ENCODE measurements around the gene USH1C. TPM values are rescaled to one million over a fixed set of nuclear protein-coding genes. Genes with fewer than 3 reads are reported as not detected.

USH1C gene
- polyA plus RNA-seq, 4 donors, result 1.7 to 71.2 (median 53.8) TPM

- DNase-seq (ENCODE audit: low read depth in 4 of 4, low spot score in 3 of 4), result no peak
Measured at GRCh38 chr11:17510507-17511206, 33.6 kb downstream of the USH1C start.

DNA sequence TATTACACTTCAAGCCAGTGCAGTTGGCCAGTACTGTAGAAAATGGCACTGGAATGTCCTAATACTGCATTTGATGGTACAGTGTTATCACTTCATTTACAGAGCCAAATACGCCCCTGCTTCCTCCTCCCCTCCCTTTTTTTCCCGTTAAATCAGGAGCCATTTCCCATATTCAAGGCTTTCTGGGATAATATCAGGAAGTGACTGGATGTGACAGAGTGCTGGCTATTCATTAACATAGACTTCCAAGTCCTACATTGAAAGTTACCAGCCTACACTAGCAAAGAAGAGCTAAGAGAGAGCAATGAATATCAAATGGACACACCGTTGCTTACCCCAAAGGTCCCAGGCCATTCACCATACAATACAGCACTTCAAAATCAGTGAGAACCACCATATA lies 35.4 kb downstream of the USH1C start:
- no peak for DNase-seq (ENCODE audit: low read depth in 4 of 4, low spot score in 3 of 4)

GRCh38 chr11:17508306-17508705 lies 35.9 kb downstream of the USH1C start:
- no peak for DNase-seq (ENCODE audit: low read depth in 4 of 4, low spot score in 3 of 4)

DNA sequence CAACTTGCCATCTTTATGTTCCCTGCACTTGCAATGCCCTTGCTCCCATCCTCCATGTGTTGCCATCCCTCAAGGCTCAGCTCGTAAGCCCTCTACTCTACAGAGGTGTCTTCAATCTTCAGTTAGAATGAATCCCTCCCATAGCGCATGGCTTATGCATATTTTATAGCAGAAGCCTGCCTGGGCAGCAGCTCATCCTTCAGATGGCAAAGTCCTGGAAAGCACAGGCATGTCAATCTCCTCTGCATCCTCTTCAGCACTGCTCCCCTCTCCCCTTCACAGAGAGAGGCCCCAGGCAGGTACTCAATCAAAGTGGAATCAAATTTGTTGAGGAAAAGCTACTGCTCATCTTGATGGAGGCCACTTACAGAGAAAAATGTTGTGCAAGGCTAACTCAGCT lies 36.4 kb downstream of the USH1C start:
- no peak for DNase-seq (ENCODE audit: low read depth in 4 of 4, low spot score in 3 of 4)

DNA sequence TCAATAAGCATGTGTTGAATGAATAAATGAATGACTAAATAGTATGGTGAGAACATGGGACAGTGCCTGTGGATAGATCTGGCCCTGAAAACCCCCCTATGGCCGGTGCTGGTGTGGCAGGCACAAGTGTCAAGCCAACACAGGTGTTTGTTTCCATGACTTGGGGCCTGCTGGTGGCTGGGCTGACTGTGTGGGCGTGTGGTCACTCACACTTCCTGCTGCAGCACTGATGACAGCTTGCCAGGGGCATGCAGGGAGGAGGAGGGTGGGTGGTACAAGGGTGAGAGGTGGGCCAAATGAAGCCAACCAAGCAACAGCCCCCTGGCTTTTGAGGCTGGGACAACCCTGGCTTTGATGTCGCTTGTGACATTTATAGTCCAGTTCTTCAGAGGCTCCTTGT lies 37.3 kb downstream of the USH1C start:
- DNase-seq (ENCODE audit: low read depth in 4 of 4, low spot score in 3 of 4), result no peak

- DNase-seq (ENCODE audit: low read depth in 4 of 4, low spot score in 3 of 4), result no peak
Measured at GRCh38 chr11:17506314-17506713, 37.9 kb downstream of the USH1C start.

DNA sequence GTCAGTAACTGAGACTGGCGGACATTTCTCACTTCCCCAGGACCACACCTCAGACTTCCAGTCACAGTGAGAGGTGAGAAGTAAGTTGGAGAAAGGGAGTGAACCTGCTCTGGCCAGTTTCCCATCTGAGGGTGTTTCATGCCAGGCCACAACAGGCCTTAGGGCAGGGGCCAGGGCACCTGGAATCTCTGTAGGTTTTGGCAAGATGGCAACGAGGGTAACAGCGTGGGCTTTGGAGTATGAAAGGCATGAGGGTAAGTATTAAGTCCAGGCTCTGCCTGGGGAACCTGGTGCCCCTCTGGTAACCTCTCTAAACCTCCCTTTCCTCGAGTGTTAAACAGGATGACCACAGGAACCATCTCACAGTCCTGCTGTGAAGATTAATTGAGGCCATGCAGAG lies 39.1 kb downstream of the USH1C start:
- DNase-seq (ENCODE audit: low read depth in 4 of 4, low spot score in 3 of 4), result no peak

DNA sequence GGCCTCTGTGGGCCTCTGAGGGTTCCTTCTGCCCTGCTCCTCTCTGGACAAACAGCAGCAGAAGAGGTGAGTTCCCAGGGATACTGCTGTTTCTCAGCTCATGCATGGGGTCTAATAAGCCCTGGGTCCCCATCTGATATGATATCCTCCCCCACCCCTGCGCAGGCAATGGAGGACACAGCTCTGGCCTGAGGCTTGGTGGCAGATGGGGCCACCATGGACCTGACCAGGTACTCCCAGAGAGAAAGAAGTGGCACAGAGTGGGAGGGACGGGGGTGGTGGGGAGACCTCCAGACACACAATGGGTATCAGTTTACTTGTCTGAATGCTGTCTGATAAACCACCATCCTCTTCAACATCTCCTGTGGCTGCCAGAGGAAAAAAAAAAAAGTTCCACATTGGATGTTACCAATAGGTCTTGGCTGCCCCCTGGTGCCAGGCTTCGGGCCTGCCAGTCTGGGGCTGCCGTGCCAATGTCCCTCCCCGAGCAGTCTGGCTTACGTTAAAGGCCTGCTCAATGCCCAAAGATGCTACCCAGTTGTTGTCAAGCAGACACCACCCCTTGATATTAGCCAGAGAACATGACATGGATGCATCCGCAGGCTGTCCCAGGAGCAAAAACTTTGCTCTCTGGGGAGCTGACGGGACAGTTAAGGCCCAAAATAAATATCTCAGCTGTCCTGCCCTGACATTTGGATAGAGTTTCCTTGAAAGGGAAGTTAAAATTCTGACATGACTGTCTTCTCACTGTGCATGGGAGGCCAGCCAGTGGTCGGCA lies 39.7 kb downstream of the USH1C start:
- DNase-seq (ENCODE audit: low read depth in 4 of 4, low spot score in 3 of 4), result peak in 2 of 4 donors; percentile 36 to 41

DNA sequence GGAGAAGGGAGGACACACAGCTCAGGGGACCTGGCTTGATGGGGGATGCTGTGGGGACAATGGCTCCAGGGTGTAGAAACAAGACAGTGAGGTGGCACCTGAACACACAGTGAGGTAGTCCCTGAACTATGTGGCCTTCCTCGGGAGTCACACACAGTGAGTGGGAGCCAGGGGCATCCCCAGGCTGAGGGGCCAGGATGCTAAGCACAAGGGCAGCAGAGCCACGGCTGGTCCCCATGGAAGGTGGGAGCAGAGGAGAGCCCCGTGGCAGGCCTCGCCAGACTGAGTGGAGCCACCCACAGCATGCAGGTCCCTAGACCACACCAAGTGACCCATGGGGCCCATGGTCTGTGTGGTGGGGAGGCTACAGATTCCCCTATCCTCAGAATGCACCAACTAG lies 41.6 kb downstream of the USH1C start:
- no peak for DNase-seq (ENCODE audit: low read depth in 4 of 4, low spot score in 3 of 4)

DNA sequence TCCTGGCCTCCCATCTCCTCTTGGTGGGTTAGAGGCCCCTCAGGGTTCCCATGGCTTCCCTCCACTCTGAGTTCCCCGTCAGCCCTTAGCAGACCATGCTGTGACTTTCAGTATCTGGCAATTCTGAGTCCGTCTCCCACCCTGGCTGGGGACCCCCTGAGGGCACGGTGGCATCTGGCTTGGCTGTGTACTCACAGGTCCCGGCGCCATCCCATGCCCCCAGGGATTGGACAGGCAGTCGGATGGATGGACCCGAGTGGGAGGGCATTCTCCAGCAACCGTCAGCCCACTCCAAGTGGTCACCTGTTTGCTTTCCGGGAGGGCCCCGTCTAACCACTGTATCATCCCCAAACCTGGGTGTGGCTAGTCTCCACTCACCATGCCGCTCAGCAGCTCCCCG lies 43.5 kb downstream of the USH1C start:
- no peak for DNase-seq (ENCODE audit: low read depth in 4 of 4, low spot score in 3 of 4)

- no peak for DNase-seq (ENCODE audit: low read depth in 4 of 4, low spot score in 3 of 4)
Measured at GRCh38 chr11:17498475-17498874, 45.7 kb downstream of the USH1C start.

DNA sequence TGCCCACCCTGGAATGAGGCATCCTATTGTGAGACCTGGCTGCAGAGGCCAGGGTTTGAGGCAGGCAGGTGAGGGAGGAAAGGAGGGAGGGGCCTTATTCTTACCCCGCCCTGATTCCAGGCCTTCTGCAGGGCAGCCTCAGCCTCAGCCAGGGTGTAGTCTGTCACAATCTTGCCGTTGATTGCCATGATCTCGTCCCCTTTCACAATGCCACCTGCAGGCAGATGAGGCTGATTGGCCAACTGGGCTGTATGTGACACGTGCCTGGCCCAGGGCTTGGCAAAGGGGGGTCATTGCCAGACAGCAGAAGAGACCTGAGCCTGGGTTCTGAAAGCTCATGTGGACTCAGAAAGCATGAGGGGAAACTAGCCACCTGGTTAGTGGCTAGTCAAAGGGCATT lies 46.2 kb downstream of the USH1C start:
- no peak for DNase-seq (ENCODE audit: low read depth in 4 of 4, low spot score in 3 of 4)

GRCh38 chr11:17496406-17496805 lies 47.8 kb downstream of the USH1C start:
- DNase-seq (ENCODE audit: low read depth in 4 of 4, low spot score in 3 of 4), result no peak

GRCh38 chr11:17494019-17494418 lies 50.2 kb downstream of the USH1C start:
- DNase-seq (ENCODE audit: low read depth in 4 of 4, low spot score in 3 of 4), result no peak

GRCh38 chr11:17490938-17491337 lies 53.3 kb downstream of the USH1C start:
- no peak for DNase-seq (ENCODE audit: low read depth in 4 of 4, low spot score in 3 of 4)

GRCh38 chr11:17490232-17490631 lies 54.0 kb downstream of the USH1C start:
- no peak for DNase-seq (ENCODE audit: low read depth in 4 of 4, low spot score in 3 of 4)

DNA sequence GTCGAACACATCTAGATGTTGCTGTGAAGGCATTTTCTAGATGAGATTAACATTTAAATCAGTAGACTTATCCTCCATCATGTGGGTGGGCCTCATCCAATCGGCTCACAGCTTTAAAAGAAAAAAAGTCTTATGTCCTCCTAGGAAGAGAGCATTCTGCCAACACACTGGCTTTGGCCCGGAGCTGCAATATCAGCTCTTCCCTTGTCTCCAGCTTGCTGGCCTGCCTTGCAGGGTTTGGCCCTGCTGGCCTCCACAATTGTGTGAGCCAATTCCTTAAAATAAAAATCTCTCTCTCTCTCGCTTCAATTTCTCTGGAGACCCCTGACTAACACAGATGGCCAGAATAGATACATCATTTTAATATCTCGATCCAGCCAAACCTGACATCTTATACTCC lies 54.5 kb downstream of the USH1C start:
- no peak for DNase-seq (ENCODE audit: low read depth in 4 of 4, low spot score in 3 of 4)

DNA sequence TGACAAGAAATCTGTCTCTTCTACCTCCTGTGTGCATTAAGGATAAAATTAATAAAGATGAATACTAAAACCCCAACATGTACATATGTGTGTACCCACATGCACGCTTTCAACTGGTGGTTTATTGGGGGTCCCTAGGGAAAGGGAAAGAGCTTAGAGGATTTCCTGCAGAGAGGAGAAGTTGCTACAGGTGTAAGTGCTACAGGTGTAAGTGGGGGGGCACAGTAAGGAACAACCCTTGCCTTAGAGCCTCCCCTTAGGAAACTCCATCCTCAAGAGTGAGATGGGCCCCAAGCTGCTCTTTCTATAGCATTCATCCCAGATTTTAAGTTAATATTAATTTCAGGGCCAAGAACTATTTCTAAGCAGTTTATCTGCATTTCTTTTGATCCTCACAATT lies 55.7 kb downstream of the USH1C start:
- no peak for DNase-seq (ENCODE audit: low read depth in 4 of 4, low spot score in 3 of 4)

GRCh38 chr11:17486646-17487045 lies 57.6 kb downstream of the USH1C start:
- DNase-seq (ENCODE audit: low read depth in 4 of 4, low spot score in 3 of 4), result no peak

- DNase-seq (ENCODE audit: low read depth in 4 of 4, low spot score in 3 of 4), result no peak
Measured at GRCh38 chr11:17483505-17483904, 60.7 kb downstream of the USH1C start.

- DNase-seq (ENCODE audit: low read depth in 4 of 4, low spot score in 3 of 4), result no peak
Measured at GRCh38 chr11:17481905-17482304, 62.3 kb downstream of the USH1C start.

Measured in left renal pelvis (tissue), 4 donors.